Adrenal gland (tissue), 12 donors: ENCODE data around the gene ARHGAP26. TPM values are rescaled to one million over a fixed set of nuclear protein-coding genes. Genes with fewer than 3 reads are reported as not detected.

Source experiments
- DNase-seq, 7 donors: peaks; one replicate each; pipeline ENCODE4 v3.0.0-alpha.2; 2019 to 2020
- H3K27ac ChIP-seq, 5 donors: fragments of 200-600 bp; sonication (generic) in 4 of 5; 1 replicate in 3 of 5; 2 replicates in 2 of 5; pipeline versions ENCODE4 v1.5.1 to v1.8.0; 2016 to 2020; ENCODE audit warnings: mild to moderate bottlenecking in 1 of 5
- H3K27me3 ChIP-seq: fragments of 200-600 bp; 2 replicates; pipeline ENCODE4 v1.8.0; 2021
- H3K36me3 ChIP-seq, 2 donors: fragments of 200-600 bp; replicated peaks in 1 of 2; 1 replicate in 1 of 2; 2 replicates in 1 of 2; pipeline versions ENCODE4 v1.5.1 to v1.8.0; 2018 to 2022
- H3K4me1 ChIP-seq, 2 donors: fragments of 200-600 bp; replicated peaks in 1 of 2; 1 replicate in 1 of 2; 2 replicates in 1 of 2; pipeline versions ENCODE4 v1.5.1 to v1.8.0; 2018 to 2021
- H3K4me3 ChIP-seq, 4 donors: fragments of 200-600 bp; sonication (generic) in 3 of 4; one replicate each; pipeline ENCODE4 v1.5.1; 2016 to 2018
- H3K9me3 ChIP-seq, 3 donors: fragments of 200-600 bp; sonication (generic) in 1 of 3; replicated peaks in 1 of 3; 1 replicate in 2 of 3; 2 replicates in 1 of 3; pipeline versions ENCODE4 v1.5.1 to v1.8.0; 2016 to 2021
- CTCF ChIP-seq, 6 experiments: fragments of 450-650 bp in 4 of 6; fragments of 200-600 bp in 2 of 6; sonication (generic) in 1 of 6; IDR thresholded peaks; 1 replicate in 5 of 6; 2 replicates in 1 of 6; pipeline versions ENCODE4 v1.5.1 to v1.8.0; 2016 to 2021; ENCODE audit warnings: antibody characterized with exemption in 6 of 6, mild to moderate bottlenecking in 2 of 6, moderate library complexity in 1 of 6
- POLR2A ChIP-seq, 2 donors: fragments of 450-650 bp; IDR thresholded peaks; one replicate each; pipeline ENCODE4 v1.6.1; 2017; ENCODE audit warnings: antibody characterized with exemption in 2 of 2, mild to moderate bottlenecking in 2 of 2, moderate library complexity in 1 of 2
- WGBS, 4 donors: extraction: QIAGEN DNeasy Blood & Tissue Kit in 2 of 4; methylation state at CpG; one replicate each; pipeline versions ENCODE4 v1.1.5 to v1.1.7; 2013 to 2017; 5-methylcytosine and 5-hydroxymethylcytosine counted together
- intact Hi-C, 2 donors: fragments of 100-400 bp; cut with DNase I; formaldehyde crosslinking; loops; one replicate each; pipeline versions ENCODE4 v1.14.1 to v1.15.0; 2022 to 2023
- polyA plus RNA-seq, 3 donors: library from polyadenylated mRNA; stranded (reverse); fragments of 200-250 nt in 2 of 3; fragments of 350-450 nt in 1 of 3; fragmentation: Illumina TruSeq in 1 of 3; extraction: RNeasy Lipid Tissue Mini Kit (QIAGEN cat#74804) in 1 of 3; gene quantifications; one replicate each; pipeline ENCODE4 v1.2.3, GENCODE V29; 2013 to 2014
- total RNA-seq, 9 donors: library from RNA; depleted of rRNA in 4 of 9; stranded (reverse); fragments of >200 nt in 4 of 9; fragments of 120-200 nt in 1 of 9; fragmentation: NEBNext Ultra II Directional in 1 of 9; extraction: Animal tissue kit (Norgen Biotek cat#: 25700) in 1 of 9; gene quantifications; one replicate each; pipeline versions ENCODE4 v1.1.0 to v1.2.4, GENCODE V29; 2013 to 2023
- donor health status: healthy with polysubstance abuse.
- donor health status: Bipolar disorder and iron deficiency.
- donor health status: DM: yes; HTN: yes; CAD: no.
- donor health status: DM: no; HTN: no; CAD: no.
- donor health status: DM: no; HTN: no; CAD: no.
- donor health status: DM: yes; HTN: yes; CAD: no.

ARHGAP26 gene
- total and polyA plus RNA-seq, 12 donors: 3.0 to 21.7 (median 10.8) TPM

GRCh38 chr5:143073766-143074165, 303.6 kb downstream of the ARHGAP26 start:
- Histone ChIP-seq H3K27me3 (no peaks in the 10 kb centered on the region), H3K9me3 (no peaks in the 10 kb centered on the region), H3K36me3 (no peaks in the 10 kb centered on the region), H3K4me1 (no peaks in the 10 kb centered on the region), H3K4me3 (no peak overlapping the region), H3K27ac (no peak overlapping the region)
- 89 to 95% (median 93%) methylated on average over 3 of the region's 3 CpGs for WGBS, 4 donors
- DNase-seq: no peak
- TF ChIP-seq CTCF (IDR thresholded peaks at IDR 0.05) (no peak), POLR2A (IDR thresholded peaks at IDR 0.05) (no peak)
- intact Hi-C loops: no loop called here

DNA sequence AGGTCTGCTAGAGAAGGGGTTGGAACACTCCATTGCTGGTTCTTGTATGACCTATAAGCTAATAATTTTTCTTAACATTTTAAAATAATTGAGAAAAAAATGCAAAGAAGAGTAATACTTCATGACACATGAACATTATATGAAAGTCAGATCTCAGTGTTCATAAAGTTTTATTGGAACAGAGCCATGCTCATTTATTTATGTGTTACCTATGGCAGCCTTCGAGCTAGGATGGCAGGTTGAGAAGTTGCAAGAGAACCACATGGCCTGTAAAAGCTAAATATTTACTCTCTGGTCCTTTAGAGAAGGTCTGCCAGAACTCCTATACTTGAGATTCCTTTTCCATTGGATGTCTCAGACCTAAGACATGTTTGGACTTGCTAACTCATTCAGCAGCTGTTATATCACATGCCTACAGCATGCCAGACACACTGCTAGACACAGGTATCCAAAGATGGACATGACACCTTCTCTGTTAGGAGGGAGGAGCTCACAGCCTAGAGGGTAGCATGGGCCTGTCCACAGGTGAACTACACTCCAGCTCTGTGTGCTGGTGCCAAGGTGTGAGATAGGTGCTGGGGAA, 304.3 kb downstream of the ARHGAP26 start:
- no peaks in the 10 kb centered on the region for H3K36me3 ChIP-seq
- H3K27me3 ChIP-seq: no peaks in the 10 kb centered on the region
- no peak for DNase-seq
- H3K27ac ChIP-seq: no peak overlapping the region
- intact Hi-C loops: no loop called here
- TF ChIP-seq POLR2A (IDR thresholded peaks at IDR 0.05): no peak
- no peak for TF ChIP-seq CTCF (IDR thresholded peaks at IDR 0.05)
- no peaks in the 10 kb centered on the region for H3K4me1 ChIP-seq
- H3K4me3 ChIP-seq: no peak overlapping the region
- 86 to 100% (median 94%) methylated on average over 1 of the region's 1 CpG for WGBS, 4 donors
- H3K9me3 ChIP-seq: no peaks in the 10 kb centered on the region

GRCh38 chr5:143076377-143076776, 306.2 kb downstream of the ARHGAP26 start:
- 54 to 73% (median 65%) methylated on average over 1 of the region's 1 CpG for WGBS, 4 donors
- intact Hi-C loops: no loop called here

GRCh38 chr5:143077453-143078103, 307.4 kb downstream of the ARHGAP26 start:
- H3K9me3 ChIP-seq: no peaks in the 10 kb centered on the region
- no peak overlapping the region for H3K4me3 ChIP-seq
- intact Hi-C loops: no loop called here
- no peak overlapping the region for H3K27ac ChIP-seq
- WGBS, 4 donors: 83 to 89% (median 88%) methylated on average over 6 of the region's 6 CpGs
- no peaks in the 10 kb centered on the region for H3K4me1 ChIP-seq
- no peak for DNase-seq
- no peaks in the 10 kb centered on the region for H3K36me3 ChIP-seq
- TF ChIP-seq POLR2A (IDR thresholded peaks at IDR 0.05): no peak
- no peak for TF ChIP-seq CTCF (IDR thresholded peaks at IDR 0.05)
- no peaks in the 10 kb centered on the region for H3K27me3 ChIP-seq

More at GRCh38 chr5:143076377-143076776, 306.2 kb downstream of the ARHGAP26 start:
- DNase-seq: no peak
- H3K27me3 ChIP-seq: no peaks in the 10 kb centered on the region
- no peaks in the 10 kb centered on the region for H3K36me3 ChIP-seq
- H3K4me1 ChIP-seq: no peaks in the 10 kb centered on the region
- TF ChIP-seq POLR2A (IDR thresholded peaks at IDR 0.05) (no peak), CTCF (IDR thresholded peaks at IDR 0.05) (no peak)
- H3K27ac ChIP-seq: no peak overlapping the region
- no peaks in the 10 kb centered on the region for H3K9me3 ChIP-seq
- H3K4me3 ChIP-seq: no peak overlapping the region
